Suprapubic skin (tissue), 4 donors: ENCODE results near the gene RALGAPA2. TPM values are rescaled to one million over a fixed set of nuclear protein-coding genes. Genes with fewer than 3 reads are reported as not detected.

Experiments used
- DNase-seq, 2 donors: peaks; one replicate each; pipeline ENCODE4 v3.0.0-alpha.2; 2019; ENCODE audit warnings: low spot score in 2 of 2
- H3K27ac ChIP-seq: fragments of 200-600 bp; sonication (generic); one replicate; pipeline ENCODE4 v1.5.1; 2019
- H3K27me3 ChIP-seq: fragments of 200-600 bp; sonication (generic); one replicate; pipeline ENCODE4 v1.5.1; 2019
- H3K36me3 ChIP-seq: fragments of 200-600 bp; sonication (generic); one replicate; pipeline ENCODE4 v1.5.1; 2019
- H3K4me1 ChIP-seq: fragments of 200-600 bp; sonication (generic); one replicate; pipeline ENCODE4 v1.5.1; 2019
- H3K4me3 ChIP-seq: fragments of 200-600 bp; sonication (generic); one replicate; pipeline ENCODE4 v1.5.1; 2019; ENCODE audit warnings: mild to moderate bottlenecking
- H3K9me3 ChIP-seq: fragments of 200-600 bp; sonication (generic); one replicate; pipeline ENCODE4 v1.5.1; 2019
- EP300 ChIP-seq: sonication (generic); formaldehyde crosslinking; IDR thresholded peaks from one replicate; pipeline ENCODE4 v1.6.1; 2017; ENCODE audit warnings: antibody characterized with exemption
- POLR2A ChIP-seq, 2 donors: fragments of 450-650 bp; IDR thresholded peaks; one replicate each; pipeline ENCODE4 v1.6.1; 2017; ENCODE audit warnings: antibody characterized with exemption in 2 of 2, mild to moderate bottlenecking in 2 of 2, moderate library complexity in 2 of 2
- POLR2AphosphoS5 ChIP-seq, 3 donors: sonication (generic); formaldehyde crosslinking; IDR thresholded peaks; one replicate each; pipeline ENCODE4 v1.6.1; 2017; ENCODE audit warnings: antibody characterized with exemption in 3 of 3
- WGBS: methylation state at CpG from one replicate; pipeline ENCODE4 v1.1.5; 2018; 5-methylcytosine and 5-hydroxymethylcytosine counted together
- total RNA-seq, 4 donors: library from RNA; depleted of rRNA; stranded (reverse); fragments of >200 nt; gene quantifications; one replicate each; pipeline ENCODE4 v1.1.0, GENCODE V29; 2016
- TF ChIP-seq, protein P1 (sequence below), 2 donors: fragments of 200-600 bp in 1 of 2; fragments of 450-650 bp in 1 of 2; sonication (generic) in 1 of 2; IDR thresholded peaks; one replicate each; pipeline ENCODE4 v1.5.1; 2016 to 2019; ENCODE audit warnings: antibody characterized with exemption in 2 of 2, mild to moderate bottlenecking in 1 of 2, moderate library complexity in 1 of 2

The RALGAPA2 gene
- total RNA-seq, 4 donors from 2014 or later, result 51.9 to 97.8 (median 72.0) TPM

- no peak overlapping the region for H3K4me3 ChIP-seq
- H3K4me1 ChIP-seq, result no peaks in the 10 kb centered on the region
- no peaks in the 10 kb centered on the region for H3K9me3 ChIP-seq
- TF ChIP-seq POLR2A (IDR thresholded peaks at IDR 0.05) (no peak), POLR2AphosphoS5 (IDR thresholded peaks at IDR 0.05) (no peak), EP300 (no peak)
- DNase-seq, result no peak
- H3K27me3 ChIP-seq, result no peaks in the 10 kb centered on the region
- H3K27ac ChIP-seq, result no peak overlapping the region
- H3K36me3 ChIP-seq, result peaks cover 48% of the 10 kb centered on the region
- WGBS, result 90% methylated on average over 5 of the region's 5 CpGs
Observed at GRCh38 chr20:20491784-20492264, 220.6 kb downstream of the RALGAPA2 start.

DNA sequence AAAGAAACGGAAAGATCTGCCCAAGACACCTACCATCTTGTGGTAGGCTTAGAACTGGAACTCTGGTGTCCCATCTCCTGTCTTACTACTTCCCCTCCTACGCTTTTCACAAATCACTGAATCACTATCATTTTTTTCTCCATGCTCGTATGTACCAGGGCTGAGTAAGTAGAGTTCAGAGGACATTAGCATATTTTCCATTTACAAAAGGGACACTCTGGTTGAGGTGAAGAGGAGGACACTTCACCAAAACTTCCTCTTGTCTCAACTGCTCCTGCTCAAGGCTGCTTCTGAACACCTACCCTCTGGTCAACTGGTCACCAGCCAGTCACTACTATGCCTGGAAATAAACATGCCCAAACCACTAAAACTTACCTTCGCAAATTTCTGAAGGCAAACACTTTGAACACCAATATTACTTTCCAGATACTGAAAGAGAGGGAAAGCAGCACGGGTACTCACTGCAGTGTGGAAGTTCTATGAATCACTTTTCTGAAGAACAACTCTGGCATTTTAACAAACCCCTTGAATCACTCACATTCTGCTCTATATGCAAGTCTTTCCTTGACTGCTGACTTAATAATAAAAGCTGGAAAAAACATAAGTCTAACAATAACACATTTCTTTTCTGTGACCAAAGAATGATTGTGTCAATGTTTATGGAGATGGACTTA is 221.2 kb downstream of the RALGAPA2 start:
- 91% methylated on average over 5 of the region's 5 CpGs for WGBS
- Histone ChIP-seq H3K36me3 (peaks cover 46% of the 10 kb centered on the region), H3K27me3 (no peaks in the 10 kb centered on the region), H3K9me3 (no peaks in the 10 kb centered on the region), H3K4me1 (no peaks in the 10 kb centered on the region), H3K4me3 (no peak overlapping the region), H3K27ac (no peak overlapping the region)
- no peak for TF ChIP-seq EP300
- TF ChIP-seq, protein P1, sequence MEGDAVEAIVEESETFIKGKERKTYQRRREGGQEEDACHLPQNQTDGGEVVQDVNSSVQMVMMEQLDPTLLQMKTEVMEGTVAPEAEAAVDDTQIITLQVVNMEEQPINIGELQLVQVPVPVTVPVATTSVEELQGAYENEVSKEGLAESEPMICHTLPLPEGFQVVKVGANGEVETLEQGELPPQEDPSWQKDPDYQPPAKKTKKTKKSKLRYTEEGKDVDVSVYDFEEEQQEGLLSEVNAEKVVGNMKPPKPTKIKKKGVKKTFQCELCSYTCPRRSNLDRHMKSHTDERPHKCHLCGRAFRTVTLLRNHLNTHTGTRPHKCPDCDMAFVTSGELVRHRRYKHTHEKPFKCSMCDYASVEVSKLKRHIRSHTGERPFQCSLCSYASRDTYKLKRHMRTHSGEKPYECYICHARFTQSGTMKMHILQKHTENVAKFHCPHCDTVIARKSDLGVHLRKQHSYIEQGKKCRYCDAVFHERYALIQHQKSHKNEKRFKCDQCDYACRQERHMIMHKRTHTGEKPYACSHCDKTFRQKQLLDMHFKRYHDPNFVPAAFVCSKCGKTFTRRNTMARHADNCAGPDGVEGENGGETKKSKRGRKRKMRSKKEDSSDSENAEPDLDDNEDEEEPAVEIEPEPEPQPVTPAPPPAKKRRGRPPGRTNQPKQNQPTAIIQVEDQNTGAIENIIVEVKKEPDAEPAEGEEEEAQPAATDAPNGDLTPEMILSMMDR (IDR thresholded peaks at IDR 0.05), result no peak
- no peak for TF ChIP-seq POLR2AphosphoS5 (IDR thresholded peaks at IDR 0.05)
- TF ChIP-seq POLR2A (IDR thresholded peaks at IDR 0.05), result no peak
- DNase-seq, result no peak

GRCh38 chr20:20490673-20491072 is 221.8 kb downstream of the RALGAPA2 start:
- H3K9me3 ChIP-seq, result no peaks in the 10 kb centered on the region
- 94% methylated on average over 3 of the region's 3 CpGs for WGBS
- TF ChIP-seq, protein P1 (IDR thresholded peaks at IDR 0.05), result no peak
- TF ChIP-seq POLR2AphosphoS5 (IDR thresholded peaks at IDR 0.05) (no peak), EP300 (no peak), POLR2A (IDR thresholded peaks at IDR 0.05) (no peak)
- H3K27me3 ChIP-seq, result no peaks in the 10 kb centered on the region
- H3K27ac ChIP-seq, result no peak overlapping the region
- no peak overlapping the region for H3K4me3 ChIP-seq
- no peaks in the 10 kb centered on the region for H3K4me1 ChIP-seq
- H3K36me3 ChIP-seq, result peaks cover 40% of the 10 kb centered on the region
- DNase-seq, result no peak

DNA sequence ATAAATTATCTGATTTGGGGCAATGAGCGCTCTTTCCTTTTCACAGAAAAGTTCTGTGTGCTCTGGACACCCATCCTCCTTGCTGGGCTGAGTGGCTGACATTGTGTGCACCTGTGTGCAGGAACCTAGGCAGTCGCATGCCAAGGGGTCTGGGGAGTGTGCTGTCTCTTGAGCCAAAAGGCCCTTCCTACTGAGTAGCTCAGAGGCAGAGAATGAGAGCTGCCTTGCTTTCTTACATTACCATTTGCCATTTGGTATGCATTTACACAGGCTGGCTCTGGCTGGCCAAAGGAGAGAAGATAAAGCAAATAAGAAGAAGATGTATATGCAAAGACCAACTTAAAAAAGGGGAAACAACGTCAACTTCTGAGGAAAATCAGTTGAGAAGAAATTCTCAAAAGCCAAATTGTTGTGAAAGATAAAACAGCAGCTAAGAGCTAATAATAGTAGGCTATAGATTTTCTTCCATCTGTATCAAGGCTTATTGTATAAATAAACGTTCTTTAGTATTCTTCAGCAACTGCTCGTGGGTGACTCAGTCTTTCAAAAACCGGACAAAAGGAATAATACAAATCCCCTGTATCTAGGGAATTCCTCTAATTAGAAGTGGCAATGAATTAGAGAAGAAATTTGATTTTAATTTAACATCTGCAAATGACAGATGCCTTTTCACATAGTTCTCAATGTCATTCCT is 222.6 kb downstream of the RALGAPA2 start:
- no peak for DNase-seq
- Histone ChIP-seq H3K4me1 (no peaks in the 10 kb centered on the region), H3K27ac (no peak overlapping the region), H3K4me3 (no peak overlapping the region), H3K27me3 (no peaks in the 10 kb centered on the region), H3K9me3 (no peaks in the 10 kb centered on the region), H3K36me3 (peaks cover 31% of the 10 kb centered on the region)
- WGBS, result 83% methylated on average over 6 of the region's 6 CpGs
- TF ChIP-seq, protein P1 (IDR thresholded peaks at IDR 0.05), result no peak
- no peak for TF ChIP-seq POLR2A (IDR thresholded peaks at IDR 0.05)
- no peak for TF ChIP-seq EP300
- no peak for TF ChIP-seq POLR2AphosphoS5 (IDR thresholded peaks at IDR 0.05)

DNA sequence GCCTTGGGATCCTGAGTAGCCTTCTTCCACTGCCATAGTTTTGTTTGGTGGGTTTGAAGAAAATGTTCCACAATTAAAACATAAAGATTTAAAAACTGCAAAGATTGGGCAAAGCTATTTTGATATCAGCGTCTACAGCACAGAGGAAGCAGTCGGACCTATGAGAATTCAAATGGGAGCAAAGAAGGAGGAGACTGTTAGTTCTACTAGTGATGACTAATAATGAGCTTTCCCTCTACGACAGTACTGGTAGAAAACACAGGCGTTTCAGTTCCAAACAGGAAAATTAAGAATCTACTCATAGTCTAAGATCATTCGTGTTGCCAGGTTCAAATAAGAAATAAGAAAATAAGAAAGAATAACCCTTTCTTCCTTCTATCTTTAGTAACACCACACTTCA is 223.4 kb downstream of the RALGAPA2 start:
- TF ChIP-seq EP300 (no peak), POLR2AphosphoS5 (IDR thresholded peaks at IDR 0.05) (no peak), POLR2A (IDR thresholded peaks at IDR 0.05) (no peak)
- H3K36me3 ChIP-seq, result peaks cover 24% of the 10 kb centered on the region
- H3K27me3 ChIP-seq, result no peaks in the 10 kb centered on the region
- no peaks in the 10 kb centered on the region for H3K9me3 ChIP-seq
- WGBS, result 90% methylated on average over 5 of the region's 5 CpGs
- no peak overlapping the region for H3K4me3 ChIP-seq
- H3K4me1 ChIP-seq, result no peaks in the 10 kb centered on the region
- no peak overlapping the region for H3K27ac ChIP-seq
- DNase-seq, result no peak

GRCh38 chr20:20488388-20488787 is 224.1 kb downstream of the RALGAPA2 start:
- 76% methylated on average over 1 of the region's 1 CpG for WGBS
- DNase-seq, result no peak
- no peak overlapping the region for H3K4me3 ChIP-seq
- no peaks in the 10 kb centered on the region for H3K4me1 ChIP-seq
- TF ChIP-seq, protein P1 (IDR thresholded peaks at IDR 0.05), result no peak
- TF ChIP-seq POLR2AphosphoS5 (IDR thresholded peaks at IDR 0.05), result no peak
- TF ChIP-seq EP300, result no peak
- no peak for TF ChIP-seq POLR2A (IDR thresholded peaks at IDR 0.05)
- peaks cover 22% of the 10 kb centered on the region for H3K36me3 ChIP-seq
- no peaks in the 10 kb centered on the region for H3K9me3 ChIP-seq
- no peak overlapping the region for H3K27ac ChIP-seq
- H3K27me3 ChIP-seq, result no peaks in the 10 kb centered on the region
